GM12878 (cell line): ENCODE measurements around the gene UMAD1. TPM values are rescaled to one million over a fixed set of nuclear protein-coding genes. Genes with fewer than 3 reads are reported as not detected.

Source experiments
- ATAC-seq: fragments of 200-7000 bp; cut with Tn5 transposase; 3 replicates; pipeline ENCODE4 v1.9.1; 2020; ENCODE audit warnings: mild to moderate bottlenecking, moderate library complexity
- BruUV-seq: library from RNA; stranded (reverse); fragments of 400-500 nt; replicated peaks from 2 replicates; lab custom pipeline; 2021; lab: Mats Ljungman, UMichigan
- CTCF ChIA-PET: fragments of 300-600 bp; sonication (Branson Sonifier 250); formaldehyde crosslinking; extraction: SDS; loops from one replicate; lab custom pipeline; 2021; ENCODE audit warnings: inconsistent platforms; lab: Yijun Ruan, JAX
- POLR2A ChIA-PET: fragments of 350-600 bp; formaldehyde crosslinking; extraction: SDS; loops from one replicate; lab custom pipeline; 2021; ENCODE audit warnings: inconsistent platforms; lab: Charles Lee
- RAD21 ChIA-PET: fragments of 300-600 bp; sonication (Branson Sonifier 250); formaldehyde crosslinking; loops from one replicate; lab custom pipeline; 2023; ENCODE audit warnings: antibody characterized with exemption; ENCODE audit not compliant: unreplicated experiment; lab: Charles Lee
- SMC1A ChIA-PET: fragments of 300-600 bp; sonication (Branson Sonifier 250); formaldehyde crosslinking; loops from one replicate; lab custom pipeline; 2023; ENCODE audit not compliant: unreplicated experiment, uncharacterized antibody; lab: Charles Lee
- DNase-seq: peaks from one replicate; pipeline ENCODE4 v3.0.0-alpha.2; 2011; ENCODE audit warnings: low read depth, low spot score
- FAIRE-seq: peaks from 3 replicates; lab custom pipeline; 2011; peaks lifted over from hg19 to GRCh38; lab: Jason Lieb, UNC
- H2AFZ ChIP-seq: 2 replicates; pipeline ENCODE4 v1.6.0; 2011; ENCODE audit warnings: low read depth, low read length, control low read depth; ENCODE audit not compliant: control insufficient read depth
- H3K27ac ChIP-seq: 2 replicates; pipeline ENCODE4 v1.5.1; 2011; ENCODE audit warnings: control low read depth; ENCODE audit not compliant: control insufficient read depth, insufficient read depth
- H3K27me3 ChIP-seq, 2 experiments: replicated peaks in 1 of 2; 2 replicates each; pipeline versions ENCODE4 v1.6.0 to v1.6.1; 2011; ENCODE audit warnings: low read length in 1 of 2; ENCODE audit not compliant: control insufficient read depth in 2 of 2, insufficient read depth in 2 of 2
- H3K36me3 ChIP-seq, 2 experiments: 2 replicates each; pipeline ENCODE4 v1.5.1; 2011; ENCODE audit warnings: low read length in 1 of 2; ENCODE audit not compliant: control insufficient read depth in 2 of 2, insufficient read depth in 2 of 2
- H3K4me1 ChIP-seq: 2 replicates; pipeline ENCODE4 v1.6.1; 2011; ENCODE audit warnings: mild to moderate bottlenecking, low read length, moderate library complexity, mixed read lengths; ENCODE audit not compliant: control insufficient read depth, insufficient read depth
- H3K4me2 ChIP-seq: 2 replicates; pipeline ENCODE4 v1.6.0; 2011; ENCODE audit warnings: control low read depth; ENCODE audit not compliant: control insufficient read depth, insufficient read depth
- H3K4me3 ChIP-seq: fragments of 200-600 bp; sonication (generic); 2 replicates; pipeline ENCODE4 v1.5.1; 2016
- H3K79me2 ChIP-seq: 2 replicates; pipeline ENCODE4 v1.6.0; 2011; ENCODE audit warnings: low read length; ENCODE audit not compliant: control insufficient read depth, insufficient read depth
- H3K9ac ChIP-seq: 2 replicates; pipeline ENCODE4 v1.8.0; 2011; ENCODE audit warnings: low read length, control low read depth, mixed read lengths; ENCODE audit not compliant: control insufficient read depth, insufficient read depth
- H3K9me3 ChIP-seq: replicated peaks from 3 replicates; pipeline ENCODE4 v1.5.1; 2011; ENCODE audit warnings: mild to moderate bottlenecking, low read length; ENCODE audit not compliant: control insufficient read depth, insufficient read depth
- H4K20me1 ChIP-seq: 2 replicates; pipeline ENCODE4 v1.6.0; 2011; ENCODE audit not compliant: control insufficient read depth, insufficient read depth
- BACH1 ChIP-seq: fragments of 450-650 bp; IDR thresholded peaks from 2 replicates; pipeline ENCODE4 v1.6.1; 2017; ENCODE audit warnings: mild to moderate bottlenecking, borderline replicate concordance
- BHLHE40 ChIP-seq, 2 experiments: fragments of 450-650 bp in 1 of 2; IDR thresholded peaks; 2 replicates each; pipeline ENCODE4 v1.6.1; 2011 to 2017; ENCODE audit warnings: low read depth in 2 of 2, borderline replicate concordance in 1 of 2, improper control_type of control experiment in 1 of 2, low read length in 1 of 2, mild to moderate bottlenecking in 1 of 2
- CREM ChIP-seq: IDR thresholded peaks from 2 replicates; pipeline ENCODE4 v1.6.1; 2014; ENCODE audit warnings: antibody characterized with exemption, low read depth
- ESRRA ChIP-seq: IDR thresholded peaks from 2 replicates; pipeline ENCODE4 v1.6.1; 2012; ENCODE audit warnings: mild to moderate bottlenecking, low read length, improper control_type of control experiment
- RB1 ChIP-seq: fragments of 450-650 bp; formaldehyde crosslinking; IDR thresholded peaks from 2 replicates; pipeline ENCODE4 v1.6.1; 2017; ENCODE audit warnings: mild to moderate bottlenecking, borderline replicate concordance
- RCOR1 ChIP-seq: conservative IDR thresholded peaks from 2 replicates; pipeline ENCODE4 v1.6.1; 2012; ENCODE audit warnings: low read depth, low read length, improper control_type of control experiment
- SMAD1 ChIP-seq: fragments of 450-650 bp; IDR thresholded peaks from 2 replicates; pipeline ENCODE4 v1.6.1; 2018; ENCODE audit warnings: mild to moderate bottlenecking, low read depth; ENCODE audit not compliant: partially characterized antibody
- SP1 ChIP-seq: IDR thresholded peaks from one replicate; pipeline ENCODE4 v1.6.1; 2011; ENCODE audit warnings: low read depth, low read length
- SPI1 ChIP-seq: IDR thresholded peaks from 2 replicates; pipeline ENCODE4 v1.6.1; 2011; ENCODE audit warnings: low read depth, mild to moderate bottlenecking, low read length, moderate library complexity, borderline replicate concordance; ENCODE audit not compliant: insufficient read depth
- SRF ChIP-seq, 2 experiments: IDR thresholded peaks; 2 replicates each; pipeline ENCODE4 v1.6.1; 2011; ENCODE audit warnings: low read depth in 2 of 2, low read length in 2 of 2, mild to moderate bottlenecking in 1 of 2, moderate library complexity in 1 of 2
- ZNF217 ChIP-seq: fragments of 450-650 bp; IDR thresholded peaks from 2 replicates; pipeline ENCODE4 v1.6.1; 2017; ENCODE audit warnings: antibody characterized with exemption, mild to moderate bottlenecking
- WGBS: methylation state at CpG from one replicate; pipeline ENCODE4 v1.1.6; 2016; ENCODE audit warnings: low lambda C conversion rate; ENCODE audit not compliant: insufficient replicate concordance, insufficient coverage; ENCODE audit errors: missing lambda C conversion rate; 5-methylcytosine and 5-hydroxymethylcytosine counted together
- in situ Hi-C: fragments of 300-500 bp; cut with MboI; formaldehyde crosslinking; loops from 9 replicates; pipeline ENCODE4 v1.14.3; 2018; ENCODE audit warnings: mixed read lengths
- intact Hi-C: fragments of 100-400 bp; cut with micrococcal nuclease; formaldehyde crosslinking; loops from one replicate; pipeline ENCODE4 v1.14.2; 2022; ENCODE audit not compliant: unreplicated experiment
- polyA plus RNA-seq, 11 experiments: library from polyadenylated mRNA; depleted of rRNA in 4 of 11; unstranded in 6 of 11; stranded (reverse) in 5 of 11; fragments of >200 nt; fragmentation: Nextera tagmentation in 4 of 11; fragmentation: Illumina TruSeq in 1 of 11; extraction: Ambion mirVana in 4 of 11; extraction: Trizol in 1 of 11; gene quantifications; 1 replicate in 1 of 11; 2 replicates in 10 of 11; pipeline versions ENCODE4 v1.2.1 to v1.2.3, GENCODE V29; 2011 to 2016; ENCODE audit warnings: inconsistent platforms in 2 of 11, missing spikeins in 2 of 11, low read depth in 1 of 11
- total RNA-seq, 4 experiments: library from RNA; depleted of rRNA in 3 of 4; stranded (reverse); fragments of >200 nt in 3 of 4; fragmentation: Illumina TruSeq in 1 of 4; extraction: Trizol in 1 of 4; gene quantifications; 2 replicates each; pipeline versions ENCODE4 v1.2.1 to v1.2.3, GENCODE V29; 2013 to 2021
- TF ChIP-seq, protein P1 (sequence below): IDR thresholded peaks from 2 replicates; pipeline ENCODE4 v1.6.1; 2012; ENCODE audit warnings: low read length, inconsistent platforms
- TF ChIP-seq, protein P2 (sequence below): fragments of 450-650 bp; formaldehyde crosslinking; IDR thresholded peaks from 2 replicates; pipeline ENCODE4 v1.5.0; 2022; ENCODE audit warnings: mild to moderate bottlenecking, missing genetic modification characterization

Gene UMAD1
- total and polyA plus RNA-seq, 10 of the 15 experiments (the other 5 are each of a cell fraction or from before 2014, with no cell fraction given), result 6.0 to 28.6 (median 9.3) TPM

DNA sequence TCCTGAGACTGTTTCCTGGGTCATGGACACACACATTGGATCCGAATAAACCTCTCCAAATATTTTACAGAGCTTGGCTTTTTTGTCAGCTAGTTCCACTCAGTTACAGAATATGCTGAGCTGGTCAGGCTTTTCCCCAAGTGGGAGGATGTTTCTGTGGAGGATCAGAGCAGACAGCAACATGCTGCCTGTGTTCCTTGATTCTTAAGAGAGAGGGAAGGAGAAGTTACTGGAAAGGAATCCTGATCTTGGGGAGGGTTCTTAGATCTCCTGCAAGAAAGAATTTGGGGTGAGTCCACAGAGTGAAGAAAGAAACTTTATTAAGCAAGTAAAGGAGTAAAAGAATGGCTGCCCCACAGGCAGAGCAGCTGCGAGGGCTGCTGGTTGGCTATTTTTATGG, 154.7 kb downstream of the UMAD1 start (continued):
- TF ChIP-seq, protein P1, sequence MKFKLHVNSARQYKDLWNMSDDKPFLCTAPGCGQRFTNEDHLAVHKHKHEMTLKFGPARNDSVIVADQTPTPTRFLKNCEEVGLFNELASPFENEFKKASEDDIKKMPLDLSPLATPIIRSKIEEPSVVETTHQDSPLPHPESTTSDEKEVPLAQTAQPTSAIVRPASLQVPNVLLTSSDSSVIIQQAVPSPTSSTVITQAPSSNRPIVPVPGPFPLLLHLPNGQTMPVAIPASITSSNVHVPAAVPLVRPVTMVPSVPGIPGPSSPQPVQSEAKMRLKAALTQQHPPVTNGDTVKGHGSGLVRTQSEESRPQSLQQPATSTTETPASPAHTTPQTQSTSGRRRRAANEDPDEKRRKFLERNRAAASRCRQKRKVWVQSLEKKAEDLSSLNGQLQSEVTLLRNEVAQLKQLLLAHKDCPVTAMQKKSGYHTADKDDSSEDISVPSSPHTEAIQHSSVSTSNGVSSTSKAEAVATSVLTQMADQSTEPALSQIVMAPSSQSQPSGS, result no peak
- TF ChIP-seq, protein P2, sequence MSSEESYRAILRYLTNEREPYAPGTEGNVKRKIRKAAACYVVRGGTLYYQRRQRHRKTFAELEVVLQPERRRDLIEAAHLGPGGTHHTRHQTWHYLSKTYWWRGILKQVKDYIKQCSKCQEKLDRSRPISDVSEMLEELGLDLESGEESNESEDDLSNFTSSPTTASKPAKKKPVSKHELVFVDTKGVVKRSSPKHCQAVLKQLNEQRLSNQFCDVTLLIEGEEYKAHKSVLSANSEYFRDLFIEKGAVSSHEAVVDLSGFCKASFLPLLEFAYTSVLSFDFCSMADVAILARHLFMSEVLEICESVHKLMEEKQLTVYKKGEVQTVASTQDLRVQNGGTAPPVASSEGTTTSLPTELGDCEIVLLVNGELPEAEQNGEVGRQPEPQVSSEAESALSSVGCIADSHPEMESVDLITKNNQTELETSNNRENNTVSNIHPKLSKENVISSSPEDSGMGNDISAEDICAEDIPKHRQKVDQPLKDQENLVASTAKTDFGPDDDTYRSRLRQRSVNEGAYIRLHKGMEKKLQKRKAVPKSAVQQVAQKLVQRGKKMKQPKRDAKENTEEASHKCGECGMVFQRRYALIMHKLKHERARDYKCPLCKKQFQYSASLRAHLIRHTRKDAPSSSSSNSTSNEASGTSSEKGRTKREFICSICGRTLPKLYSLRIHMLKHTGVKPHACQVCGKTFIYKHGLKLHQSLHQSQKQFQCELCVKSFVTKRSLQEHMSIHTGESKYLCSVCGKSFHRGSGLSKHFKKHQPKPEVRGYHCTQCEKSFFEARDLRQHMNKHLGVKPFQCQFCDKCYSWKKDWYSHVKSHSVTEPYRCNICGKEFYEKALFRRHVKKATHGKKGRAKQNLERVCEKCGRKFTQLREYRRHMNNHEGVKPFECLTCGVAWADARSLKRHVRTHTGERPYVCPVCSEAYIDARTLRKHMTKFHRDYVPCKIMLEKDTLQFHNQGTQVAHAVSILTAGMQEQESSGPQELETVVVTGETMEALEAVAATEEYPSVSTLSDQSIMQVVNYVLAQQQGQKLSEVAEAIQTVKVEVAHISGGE (CRISPR knock-in tag), result no peak

DNA sequence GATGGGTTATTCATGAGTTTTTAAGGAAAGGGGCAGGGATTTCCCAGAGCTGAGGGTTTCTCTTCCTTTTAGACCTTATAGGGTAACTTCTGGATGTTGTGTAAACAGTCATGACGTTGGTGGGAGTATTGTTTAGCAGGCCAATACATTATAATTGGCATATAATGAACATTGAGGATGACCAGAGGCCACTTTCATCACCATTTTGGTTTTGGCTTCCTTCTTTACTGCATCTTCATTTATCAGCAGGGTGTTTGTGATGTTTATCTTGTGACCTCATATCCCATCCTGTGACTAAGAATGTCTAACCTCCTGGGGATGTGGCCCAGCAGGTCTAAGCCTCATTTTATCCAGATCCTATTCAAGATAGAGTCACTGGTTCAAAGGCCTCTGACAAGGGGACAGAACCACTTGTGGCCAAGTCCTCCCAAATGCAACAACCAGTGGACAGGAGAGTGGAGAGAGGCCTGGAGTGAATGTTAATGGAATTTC, 155.1 kb downstream of the UMAD1 start:
- 89% methylated on average over 1 of the region's 1 CpG for WGBS
- no peaks in the 10 kb centered on the region for H3K36me3 ChIP-seq
- H3K4me3 ChIP-seq, result no peak overlapping the region
- FAIRE-seq (no peak), DNase-seq (no peak)
- no peaks in the 10 kb centered on the region for H3K79me2 ChIP-seq
- ChIA-PET RAD21 (interaction anchor here (1.6 kb wide), 1 partner anchor 25 kb away, joined by 7 read pairs; no protein-coding TSS in a partner anchor), SMC1A (interaction anchor here (1.5 kb wide), 1 partner anchor 114 kb away, joined by 3 read pairs; no protein-coding TSS in a partner anchor)
- H3K9me3 ChIP-seq, result no peaks in the 10 kb centered on the region; the same call in 2 of the 3 replicates
- H3K9ac ChIP-seq, result no peak overlapping the region
- no peaks in the 10 kb centered on the region for H4K20me1 ChIP-seq
- in situ Hi-C loops, result no loop called here
- no peaks in the 10 kb centered on the region for H3K27me3 ChIP-seq
- TF ChIP-seq SMAD1, result no peak
- no peak for TF ChIP-seq ESRRA
- TF ChIP-seq RB1, result no peak
- no peak for TF ChIP-seq CREM
- TF ChIP-seq SRF (IDR thresholded peaks at IDR 0.05; ENCODE audit: low read depth in 2 of 2, low read length in 2 of 2), result no peak
- no peak for TF ChIP-seq SPI1
- TF ChIP-seq, protein P2 (CRISPR knock-in tag), result no peak
- no peak for TF ChIP-seq RCOR1
- no peak for TF ChIP-seq ZNF217
- no peak for TF ChIP-seq SP1
- TF ChIP-seq BHLHE40 (IDR thresholded peaks at IDR 0.05; ENCODE audit: borderline replicate concordance in 1 of 2, low read depth in 2 of 2, low read length in 1 of 2), result no peak
- TF ChIP-seq BACH1, result no peak
- TF ChIP-seq, all 136 proteins: peak for 0
- intact Hi-C loops, result no loop called here
- no peaks in the 10 kb centered on the region for H3K4me1 ChIP-seq
- no peak overlapping the region for H2AFZ ChIP-seq
- BruUV-seq, result no TSS peak
- ChIA-PET CTCF (no interaction called here), POLR2A (no interaction called here)
- H3K27ac ChIP-seq, result no peak overlapping the region
- no peak; the same call in 2 of the 3 replicates for ATAC-seq
- H3K4me2 ChIP-seq, result no peak overlapping the region
